CD8-positive, alpha-beta memory T cell (primary cell): ENCODE results near the gene KMT2A. TPM values are rescaled to one million over a fixed set of nuclear protein-coding genes. Genes with fewer than 3 reads are reported as not detected.

Experiments used
- CTCF ChIA-PET: fragments of 350-600 bp; sonication (Branson Sonifier 250); formaldehyde crosslinking; loops from one replicate; lab custom pipeline; 2021; ENCODE audit warnings: antibody characterized with exemption; lab: Charles Lee
- POLR2A ChIA-PET: fragments of 350-600 bp; sonication (Branson Sonifier 250); formaldehyde crosslinking; loops from one replicate; lab custom pipeline; 2021; ENCODE audit warnings: antibody characterized with exemption; lab: Charles Lee
- DNase-seq, 5 donors: peaks; one replicate each; pipeline versions ENCODE4 v3.0.0 to v3.0.0-alpha.2; 2020 to 2022; ENCODE audit warnings: mixed read lengths in 1 of 5
- H3K27ac ChIP-seq: one replicate; pipeline ENCODE4 v1.7.0; 2013; ENCODE audit warnings: low read depth, mild to moderate bottlenecking, low read length, moderate library complexity
- H3K27me3 ChIP-seq: 2 replicates; pipeline ENCODE4 v1.7.0; 2013; ENCODE audit warnings: low read length, mild to moderate bottlenecking; ENCODE audit not compliant: insufficient read depth, poor library complexity, severe bottlenecking
- H3K36me3 ChIP-seq: 2 replicates; pipeline ENCODE4 v1.7.0; 2013; ENCODE audit warnings: mild to moderate bottlenecking, low read length, moderate library complexity; ENCODE audit not compliant: insufficient read depth
- H3K4me1 ChIP-seq: 2 replicates; pipeline ENCODE4 v1.7.0; 2013; ENCODE audit warnings: mild to moderate bottlenecking, low read length, moderate library complexity; ENCODE audit not compliant: insufficient read depth
- H3K4me3 ChIP-seq: 2 replicates; pipeline ENCODE4 v1.7.0; 2013; ENCODE audit warnings: mild to moderate bottlenecking, low read length
- H3K9me3 ChIP-seq: 2 replicates; pipeline ENCODE4 v1.7.0; 2013; ENCODE audit warnings: mild to moderate bottlenecking, low read length
- H3K27ac Mint-ChIP-seq, 8 donors: one replicate each; pipeline ENCODE4 v1.8.0; 2020 to 2021; ENCODE audit warnings: mixed read lengths in 8 of 8, mild to moderate bottlenecking in 6 of 8, inconsistent platforms in 3 of 8, moderate library complexity in 3 of 8
- H3K27me3 Mint-ChIP-seq, 2 donors: one replicate each; pipeline ENCODE4 v1.8.0; 2020 to 2021; ENCODE audit warnings: mixed read lengths in 2 of 2, mild to moderate bottlenecking in 1 of 2, moderate library complexity in 1 of 2
- H3K36me3 Mint-ChIP-seq, 3 donors: one replicate each; pipeline ENCODE4 v1.8.0; 2020 to 2021; ENCODE audit warnings: mixed read lengths in 3 of 3, inconsistent platforms in 1 of 3, mild to moderate bottlenecking in 1 of 3
- H3K4me1 Mint-ChIP-seq, 3 donors: one replicate each; pipeline ENCODE4 v1.8.0; 2020 to 2021; ENCODE audit warnings: mixed read lengths in 3 of 3, inconsistent platforms in 1 of 3, mild to moderate bottlenecking in 1 of 3
- H3K4me3 Mint-ChIP-seq, 7 donors: one replicate each; pipeline ENCODE4 v1.8.0; 2020 to 2021; ENCODE audit warnings: mixed read lengths in 7 of 7, mild to moderate bottlenecking in 6 of 7, moderate library complexity in 4 of 7, inconsistent platforms in 2 of 7
- H3K9me3 Mint-ChIP-seq, 5 donors: one replicate each; pipeline ENCODE4 v1.8.0; 2020 to 2022; ENCODE audit warnings: mixed read lengths in 5 of 5, mild to moderate bottlenecking in 3 of 5, moderate library complexity in 2 of 5, inconsistent platforms in 1 of 5
- polyA plus RNA-seq: library from polyadenylated mRNA; unstranded; fragments of 300-500 nt; fragmentation: Illumina TruSeq; gene quantifications from one replicate; pipeline ENCODE4 v1.2.3, GENCODE V29; 2021
- total RNA-seq, 2 experiments: library from RNA; stranded (reverse); gene quantifications; one replicate each; pipeline ENCODE4 v1.2.3, GENCODE V29; 2021

The KMT2A gene
- total and polyA plus RNA-seq, 3 experiments from 2014 or later: 40.5 to 80.6 (median 80.0) TPM

DNA sequence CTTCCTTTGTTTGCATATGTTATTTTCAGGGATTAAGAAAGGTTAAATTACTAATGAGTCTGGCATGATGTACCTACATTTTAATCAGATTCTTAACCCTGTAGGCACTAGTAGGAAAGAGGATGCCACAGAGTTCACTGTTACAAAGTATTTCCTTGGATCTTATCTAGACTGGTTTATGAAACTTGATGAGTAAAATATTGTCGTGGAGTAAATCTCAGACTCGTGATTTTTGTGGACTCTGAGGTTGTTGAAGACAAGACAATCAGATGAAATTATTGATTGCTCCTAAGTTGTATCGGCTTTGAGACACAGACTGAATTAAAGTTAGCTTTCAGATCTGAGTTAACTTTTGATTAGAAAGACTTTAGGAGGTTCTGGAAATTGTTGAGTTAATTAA, 6.0 kb downstream of the KMT2A start:
- Histone ChIP-seq H3K4me3 (no peak overlapping the region), H3K4me1 (peaks cover 73% of the 10 kb centered on the region), H3K36me3 (no peaks in the 10 kb centered on the region), H3K9me3 (no peaks in the 10 kb centered on the region), H3K27ac (no peak overlapping the region), H3K27me3 (no peaks in the 10 kb centered on the region)
- POLR2A ChIA-PET: no interaction called here
- peaks cover 0 to 62% (median 16%) of the 10 kb centered on the region in 3 donors for H3K36me3 Mint-ChIP-seq
- H3K27me3 Mint-ChIP-seq: no peaks in the 10 kb centered on the region
- DNase-seq: no peak
- H3K27ac Mint-ChIP-seq: peak overlapping the region; percentile 72 to 99 (median 84)
- peak overlapping the region; percentile 22 to 92 (median 66) for H3K4me3 Mint-ChIP-seq
- no peaks in the 10 kb centered on the region for H3K9me3 Mint-ChIP-seq
- peaks cover 85 to 87% (median 86%) of the 10 kb centered on the region in 3 donors for H3K4me1 Mint-ChIP-seq
- CTCF ChIA-PET: interaction anchor here (1.6 kb wide), 1 partner anchor 50 kb away, joined by 3 read pairs; no protein-coding TSS in a partner anchor

DNA sequence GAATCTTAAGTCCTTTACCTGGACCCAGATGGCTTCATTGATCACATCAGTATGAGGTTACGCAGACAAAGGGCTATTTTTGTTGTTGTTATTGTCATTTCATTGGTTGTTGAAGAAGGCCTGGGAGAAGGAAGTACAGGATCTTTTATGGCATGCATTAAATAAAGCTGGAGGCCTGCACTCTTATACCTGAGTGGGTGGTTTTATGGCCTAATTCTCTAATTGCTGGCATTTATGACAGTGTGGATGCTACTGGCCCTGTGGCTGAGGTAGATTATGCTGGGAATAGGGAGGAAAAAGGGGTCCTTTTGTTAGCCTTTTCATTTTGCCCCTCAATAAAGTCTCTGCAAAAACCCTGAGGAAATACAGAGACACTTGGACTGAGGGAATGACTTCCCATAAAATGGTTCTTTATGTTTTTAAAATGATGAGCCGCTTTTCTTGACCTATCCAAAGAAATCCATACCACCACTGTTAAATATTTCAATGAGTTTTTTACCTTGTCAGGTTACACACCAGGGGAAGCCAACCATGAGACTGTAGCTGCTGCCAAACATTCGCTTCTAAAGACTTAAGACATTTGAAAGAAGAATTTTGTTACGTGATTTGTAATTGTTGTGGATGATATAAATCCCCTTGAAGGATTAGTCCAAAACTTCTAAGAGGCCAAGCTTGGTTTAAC, 6.8 kb downstream of the KMT2A start:
- no peaks in the 10 kb centered on the region for H3K27me3 ChIP-seq
- H3K4me3 ChIP-seq: no peak overlapping the region
- H3K27me3 Mint-ChIP-seq: no peaks in the 10 kb centered on the region
- peak overlapping the region; percentile 24 to 95 (median 78) for H3K27ac Mint-ChIP-seq
- peaks cover 81% of the 10 kb centered on the region for H3K4me1 ChIP-seq
- DNase-seq: no peak
- peaks cover 92 to 94% (median 94%) of the 10 kb centered on the region in 3 donors for H3K4me1 Mint-ChIP-seq
- no peak overlapping the region for H3K27ac ChIP-seq
- CTCF ChIA-PET: interaction anchor here (1.6 kb wide), 1 partner anchor 15 kb away, joined by 4 read pairs; no protein-coding TSS in a partner anchor
- H3K36me3 ChIP-seq: no peaks in the 10 kb centered on the region
- H3K9me3 Mint-ChIP-seq: no peaks in the 10 kb centered on the region
- POLR2A ChIA-PET: no interaction called here
- H3K36me3 Mint-ChIP-seq: peaks cover 0 to 63% (median 18%) of the 10 kb centered on the region in 3 donors
- H3K9me3 ChIP-seq: no peaks in the 10 kb centered on the region
- H3K4me3 Mint-ChIP-seq: peak overlapping the region; percentile 22 to 74 (median 66)

GRCh38 chr11:118443590-118444218, 7.4 kb downstream of the KMT2A start:
- peaks cover 86% of the 10 kb centered on the region for H3K4me1 ChIP-seq
- no peaks in the 10 kb centered on the region for H3K9me3 Mint-ChIP-seq
- H3K4me3 ChIP-seq: no peak overlapping the region
- peaks cover 0 to 61% (median 18%) of the 10 kb centered on the region in 3 donors for H3K36me3 Mint-ChIP-seq
- no peaks in the 10 kb centered on the region for H3K27me3 ChIP-seq
- DNase-seq: no peak
- POLR2A ChIA-PET: interaction anchor here (0.6 to 1.2 kb wide), 2 partner anchors 8 to 14 kb away, joined by 3 read pairs; partner anchors contain the start of gene KMT2A
- CTCF ChIA-PET: interaction anchor here (1.6 kb wide), 1 partner anchor 15 kb away, joined by 4 read pairs; no protein-coding TSS in a partner anchor
- H3K36me3 ChIP-seq: no peaks in the 10 kb centered on the region
- no peaks in the 10 kb centered on the region for H3K27me3 Mint-ChIP-seq
- no peaks in the 10 kb centered on the region for H3K9me3 ChIP-seq
- H3K27ac ChIP-seq: no peak overlapping the region
- peak overlapping the region; percentile 21 to 74 (median 64) for H3K4me3 Mint-ChIP-seq
- peaks cover 94 to 98% (median 98%) of the 10 kb centered on the region in 3 donors for H3K4me1 Mint-ChIP-seq
- peak overlapping the region; percentile 24 to 95 (median 76) for H3K27ac Mint-ChIP-seq

- CTCF ChIA-PET: no interaction called here
- H3K27ac ChIP-seq: no peak overlapping the region
Measured at GRCh38 chr11:118447423-118447822, 11.1 kb downstream of the KMT2A start.

DNA sequence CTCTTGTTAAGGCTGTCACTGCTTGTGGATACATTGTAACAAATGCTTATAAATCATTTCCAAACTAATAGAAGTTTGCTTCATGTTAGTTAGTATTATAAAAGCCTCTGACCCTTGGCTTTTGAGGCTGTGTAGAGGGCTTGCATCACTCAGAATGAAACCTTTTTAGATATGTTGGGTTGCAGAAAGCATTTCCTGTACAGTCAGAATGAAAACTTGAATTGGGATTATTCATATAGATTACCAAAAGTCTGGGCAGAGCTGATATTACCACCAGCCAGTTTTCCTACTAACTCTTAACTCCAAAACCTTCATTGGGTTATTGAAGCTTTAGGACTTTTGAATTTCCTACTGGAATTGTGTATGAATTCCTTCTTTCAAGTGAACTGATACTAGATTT, 12.0 kb downstream of the KMT2A start:
- Histone ChIP-seq H3K4me1 (peaks cover 54% of the 10 kb centered on the region), H3K27me3 (no peaks in the 10 kb centered on the region), H3K4me3 (no peak overlapping the region), H3K36me3 (peaks cover 7% of the 10 kb centered on the region), H3K27ac (no peak overlapping the region), H3K9me3 (no peaks in the 10 kb centered on the region)
- no peaks in the 10 kb centered on the region for H3K27me3 Mint-ChIP-seq
- CTCF ChIA-PET: no interaction called here
- DNase-seq: no peak
- H3K4me3 Mint-ChIP-seq: peak overlapping the region in 2 of 7 donors; percentile 13 to 34
- peak overlapping the region in 6 of 8 donors; percentile 14 to 57 (median 47) for H3K27ac Mint-ChIP-seq
- H3K9me3 Mint-ChIP-seq: no peaks in the 10 kb centered on the region
- POLR2A ChIA-PET: interaction anchor here (1.4 kb wide), 1 partner anchor 12 kb away, joined by 4 read pairs; the partner anchor contains the start of gene KMT2A
- H3K36me3 Mint-ChIP-seq: peaks cover 0 to 61% (median 20%) of the 10 kb centered on the region in 3 donors
- peaks cover 68 to 83% (median 82%) of the 10 kb centered on the region in 3 donors for H3K4me1 Mint-ChIP-seq

More at GRCh38 chr11:118447423-118447822, 11.1 kb downstream of the KMT2A start:
- Mint-ChIP-seq H3K4me1 (peaks cover 69 to 85% (median 84%) of the 10 kb centered on the region in 3 donors), H3K9me3 (no peaks in the 10 kb centered on the region), H3K27me3 (no peaks in the 10 kb centered on the region), H3K4me3 (peak overlapping the region in 2 of 7 donors; percentile 16 to 30), H3K36me3 (peaks cover 0 to 58% (median 14%) of the 10 kb centered on the region in 3 donors), H3K27ac (peak overlapping the region in 5 of 8 donors; percentile 20 to 81 (median 57))
- no peaks in the 10 kb centered on the region for H3K9me3 ChIP-seq
- peaks cover 58% of the 10 kb centered on the region for H3K4me1 ChIP-seq
- H3K27me3 ChIP-seq: no peaks in the 10 kb centered on the region
- H3K4me3 ChIP-seq: no peak overlapping the region
- no peak for DNase-seq
- H3K36me3 ChIP-seq: peaks cover 7% of the 10 kb centered on the region
- POLR2A ChIA-PET: interaction anchor here (1.4 kb wide), 1 partner anchor 11 kb away, joined by 4 read pairs; the partner anchor contains the start of gene KMT2A

- Mint-ChIP-seq H3K9me3 (no peaks in the 10 kb centered on the region), H3K27ac (peak overlapping the region in 6 of 8 donors; percentile 21 to 73 (median 54)), H3K4me3 (peak overlapping the region in 1 of 7 donors; percentile 57), H3K36me3 (peaks cover 0 to 66% (median 21%) of the 10 kb centered on the region in 3 donors), H3K4me1 (peaks cover 68 to 83% (median 82%) of the 10 kb centered on the region in 3 donors), H3K27me3 (no peaks in the 10 kb centered on the region)
- no peak for DNase-seq
- Histone ChIP-seq H3K9me3 (no peaks in the 10 kb centered on the region), H3K27ac (no peak overlapping the region), H3K36me3 (peaks cover 7% of the 10 kb centered on the region), H3K4me3 (no peak overlapping the region), H3K4me1 (peaks cover 43% of the 10 kb centered on the region), H3K27me3 (no peaks in the 10 kb centered on the region)
- CTCF ChIA-PET: no interaction called here
- POLR2A ChIA-PET: no interaction called here
Measured at GRCh38 chr11:118449316-118449918, 13.1 kb downstream of the KMT2A start.

DNA sequence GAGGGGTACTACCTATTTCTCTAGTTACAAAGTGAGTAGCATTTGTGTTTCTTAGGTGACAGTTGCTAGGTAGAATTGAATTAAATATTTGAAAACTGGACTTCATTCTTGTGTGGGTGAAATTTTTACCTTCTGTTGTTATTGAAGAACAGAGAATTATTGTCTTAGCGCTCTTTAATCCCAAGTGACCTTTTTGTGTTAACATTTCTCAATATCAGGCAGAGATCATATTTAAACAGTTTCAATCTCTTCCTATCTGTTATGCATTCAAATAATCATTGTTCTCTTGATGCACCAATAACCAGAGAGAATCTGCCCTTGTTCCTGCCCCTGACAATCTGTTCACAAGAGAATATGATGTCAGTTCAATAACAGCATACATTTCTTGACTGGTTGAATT, 14.2 kb downstream of the KMT2A start:
- H3K9me3 ChIP-seq: no peaks in the 10 kb centered on the region
- Mint-ChIP-seq H3K4me3 (peak overlapping the region in 1 of 7 donors; percentile 3), H3K27ac (peak overlapping the region; percentile 1 to 83 (median 56)), H3K27me3 (no peaks in the 10 kb centered on the region), H3K9me3 (no peaks in the 10 kb centered on the region), H3K4me1 (peaks cover 65 to 81% (median 80%) of the 10 kb centered on the region in 3 donors), H3K36me3 (peaks cover 0 to 68% (median 15%) of the 10 kb centered on the region in 3 donors)
- DNase-seq: no peak
- CTCF ChIA-PET: no interaction called here
- H3K4me3 ChIP-seq: no peak overlapping the region
- no peaks in the 10 kb centered on the region for H3K27me3 ChIP-seq
- peaks cover 7% of the 10 kb centered on the region for H3K36me3 ChIP-seq
- H3K4me1 ChIP-seq: peaks cover 37% of the 10 kb centered on the region
- POLR2A ChIA-PET: no interaction called here
- no peak overlapping the region for H3K27ac ChIP-seq
